Left ventricle myocardium inferior (tissue), 1 donor: ENCODE data around the gene STIMATE. TPM values are rescaled to one million over a fixed set of nuclear protein-coding genes. Genes with fewer than 3 reads are reported as not detected.

Source experiments
- DNase-seq: peaks from one replicate; pipeline ENCODE4 v3.0.0-alpha.2; 2020
- H3K27ac ChIP-seq: fragments of 200-600 bp; replicated peaks from 2 replicates; pipeline ENCODE4 v1.8.0; 2021
- H3K27me3 ChIP-seq: fragments of 200-600 bp; 2 replicates; pipeline ENCODE4 v1.8.0; 2021; ENCODE audit warnings: low read depth
- H3K36me3 ChIP-seq: fragments of 200-600 bp; 2 replicates; pipeline ENCODE4 v1.8.0; 2021
- H3K4me1 ChIP-seq: fragments of 200-600 bp; 2 replicates; pipeline ENCODE4 v1.8.0; 2021
- H3K4me3 ChIP-seq: fragments of 200-600 bp; 2 replicates; pipeline ENCODE4 v1.8.0; 2021; ENCODE audit warnings: mild to moderate bottlenecking, moderate library complexity
- H3K9me3 ChIP-seq: fragments of 200-600 bp; replicated peaks from 2 replicates; pipeline ENCODE4 v1.8.0; 2021
- intact Hi-C: fragments of 100-400 bp; cut with micrococcal nuclease; formaldehyde crosslinking; loops from one replicate; pipeline ENCODE4 v1.11.0; 2022
- total RNA-seq: library from RNA; stranded (reverse); fragmentation: NEBNext Ultra II Directional; extraction: Animal tissue kit (Norgen Biotek cat#: 25700); gene quantifications from one replicate; pipeline ENCODE4 v1.2.1, GENCODE V29; 2021
- TF ChIP-seq, protein P1 (sequence below): fragments of 200-600 bp; IDR thresholded peaks from 2 replicates; pipeline ENCODE4 v1.8.0; 2021; ENCODE audit warnings: antibody characterized with exemption, mild to moderate bottlenecking, borderline replicate concordance
- donor health status: DM: no; HTN: yes; CAD: no; lungs with severe emphysema.

STIMATE gene
- total RNA-seq, 1 donor from 2014 or later, result 6.3 TPM

DNA sequence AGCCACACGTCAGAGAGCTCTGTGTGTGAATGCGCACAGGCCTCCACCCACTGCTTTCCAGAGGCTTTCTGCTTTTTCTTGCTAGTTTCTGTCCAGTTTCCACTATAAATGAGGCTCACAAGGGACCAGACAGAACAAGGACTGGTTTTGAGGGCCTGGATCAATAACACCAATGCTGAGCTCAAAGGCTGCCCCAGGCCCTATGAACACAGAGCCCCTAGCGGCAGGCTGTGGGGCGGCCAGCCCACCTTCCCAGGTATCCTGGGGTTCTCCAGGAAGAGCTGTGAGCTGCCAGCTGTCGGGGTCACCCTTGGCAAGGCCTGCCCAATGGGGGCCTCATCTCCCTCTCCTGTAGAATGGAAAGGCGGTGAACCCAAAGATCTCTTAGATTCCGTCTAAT lies 104.9 kb downstream of the STIMATE start:
- no peaks in the 10 kb centered on the region for H3K36me3 ChIP-seq
- H3K4me1 ChIP-seq, result no peaks in the 10 kb centered on the region
- DNase-seq, result no peak
- H3K27ac ChIP-seq, result no peak overlapping the region
- H3K9me3 ChIP-seq, result no peaks in the 10 kb centered on the region
- H3K27me3 ChIP-seq, result no peaks in the 10 kb centered on the region
- no peak overlapping the region for H3K4me3 ChIP-seq
- intact Hi-C loops, result no loop called here
- TF ChIP-seq, protein P1, sequence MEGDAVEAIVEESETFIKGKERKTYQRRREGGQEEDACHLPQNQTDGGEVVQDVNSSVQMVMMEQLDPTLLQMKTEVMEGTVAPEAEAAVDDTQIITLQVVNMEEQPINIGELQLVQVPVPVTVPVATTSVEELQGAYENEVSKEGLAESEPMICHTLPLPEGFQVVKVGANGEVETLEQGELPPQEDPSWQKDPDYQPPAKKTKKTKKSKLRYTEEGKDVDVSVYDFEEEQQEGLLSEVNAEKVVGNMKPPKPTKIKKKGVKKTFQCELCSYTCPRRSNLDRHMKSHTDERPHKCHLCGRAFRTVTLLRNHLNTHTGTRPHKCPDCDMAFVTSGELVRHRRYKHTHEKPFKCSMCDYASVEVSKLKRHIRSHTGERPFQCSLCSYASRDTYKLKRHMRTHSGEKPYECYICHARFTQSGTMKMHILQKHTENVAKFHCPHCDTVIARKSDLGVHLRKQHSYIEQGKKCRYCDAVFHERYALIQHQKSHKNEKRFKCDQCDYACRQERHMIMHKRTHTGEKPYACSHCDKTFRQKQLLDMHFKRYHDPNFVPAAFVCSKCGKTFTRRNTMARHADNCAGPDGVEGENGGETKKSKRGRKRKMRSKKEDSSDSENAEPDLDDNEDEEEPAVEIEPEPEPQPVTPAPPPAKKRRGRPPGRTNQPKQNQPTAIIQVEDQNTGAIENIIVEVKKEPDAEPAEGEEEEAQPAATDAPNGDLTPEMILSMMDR, result no peak

DNA sequence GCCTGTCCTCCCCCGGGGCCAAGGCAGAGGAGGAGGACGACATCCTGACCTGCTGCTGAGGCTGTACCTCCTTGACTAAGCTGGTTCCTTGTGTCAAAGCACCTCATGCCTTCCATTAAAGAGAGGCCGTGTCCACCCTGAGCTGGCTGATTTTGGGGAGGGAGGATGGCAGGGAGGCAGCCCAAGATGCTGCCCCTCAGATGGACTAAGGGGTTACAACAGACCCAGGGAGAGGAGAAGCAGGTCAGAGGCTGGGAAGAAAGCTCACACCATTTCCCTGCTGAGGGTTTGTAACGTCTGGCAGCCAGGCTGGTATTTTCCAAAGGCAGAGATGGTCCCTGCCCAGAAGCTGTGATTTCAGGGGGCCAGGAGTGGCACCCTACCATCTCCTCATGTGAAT lies 105.4 kb downstream of the STIMATE start:
- TF ChIP-seq, protein P1, result no peak
- H3K27me3 ChIP-seq, result no peaks in the 10 kb centered on the region
- intact Hi-C loops, result no loop called here
- no peaks in the 10 kb centered on the region for H3K9me3 ChIP-seq
- no peak for DNase-seq
- no peak overlapping the region for H3K4me3 ChIP-seq
- H3K36me3 ChIP-seq, result no peaks in the 10 kb centered on the region
- H3K27ac ChIP-seq, result no peak overlapping the region
- H3K4me1 ChIP-seq, result no peaks in the 10 kb centered on the region

DNA sequence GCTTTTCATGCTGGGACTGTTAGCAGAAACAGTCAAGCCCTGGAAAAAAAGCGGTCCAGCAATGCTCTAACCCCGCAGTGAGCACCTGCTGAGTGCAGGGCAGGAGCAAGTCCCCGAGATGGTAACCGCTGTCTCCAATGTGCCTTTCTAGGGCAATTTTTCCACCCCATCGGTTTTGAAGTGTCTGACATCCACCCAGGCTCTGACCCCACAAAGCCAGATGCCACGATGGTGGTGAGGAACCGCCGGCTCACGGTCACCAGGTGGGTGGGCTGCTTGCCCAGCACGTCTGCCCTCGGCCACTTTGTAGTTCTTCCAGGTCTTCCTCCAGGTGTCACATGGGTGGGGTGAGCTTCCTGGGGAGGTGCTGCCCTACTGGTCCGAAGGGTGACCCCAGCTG lies 106.0 kb downstream of the STIMATE start:
- Histone ChIP-seq H3K9me3 (no peaks in the 10 kb centered on the region), H3K27me3 (no peaks in the 10 kb centered on the region), H3K36me3 (no peaks in the 10 kb centered on the region), H3K4me1 (no peaks in the 10 kb centered on the region), H3K27ac (no peak overlapping the region), H3K4me3 (no peak overlapping the region)
- intact Hi-C loops, result no loop called here
- no peak for DNase-seq
- TF ChIP-seq, protein P1, result no peak

DNA sequence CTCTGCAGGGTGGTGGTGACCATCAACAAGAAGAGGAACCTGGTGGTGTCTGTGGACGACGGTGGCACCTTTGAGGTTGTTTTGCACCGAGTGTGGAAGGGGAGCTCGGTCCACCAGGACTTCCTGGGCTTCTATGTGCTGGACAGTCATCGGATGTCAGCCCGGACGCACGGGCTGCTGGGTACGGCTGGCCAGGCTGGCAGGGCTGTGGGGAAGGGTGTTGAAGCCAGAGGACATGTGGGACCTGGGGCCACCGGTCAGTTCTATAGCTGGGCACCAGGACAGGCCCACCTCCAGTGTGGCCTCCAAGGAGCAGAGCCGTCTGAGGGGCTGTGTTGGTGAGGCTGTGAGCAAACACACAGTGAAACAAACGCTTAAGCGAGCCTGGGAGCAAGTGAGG lies 106.6 kb downstream of the STIMATE start:
- H3K27ac ChIP-seq, result no peak overlapping the region
- no peaks in the 10 kb centered on the region for H3K4me1 ChIP-seq
- intact Hi-C loops, result no loop called here
- no peaks in the 10 kb centered on the region for H3K27me3 ChIP-seq
- no peaks in the 10 kb centered on the region for H3K36me3 ChIP-seq
- no peaks in the 10 kb centered on the region for H3K9me3 ChIP-seq
- H3K4me3 ChIP-seq, result no peak overlapping the region
- no peak for DNase-seq
- TF ChIP-seq, protein P1, result no peak

DNA sequence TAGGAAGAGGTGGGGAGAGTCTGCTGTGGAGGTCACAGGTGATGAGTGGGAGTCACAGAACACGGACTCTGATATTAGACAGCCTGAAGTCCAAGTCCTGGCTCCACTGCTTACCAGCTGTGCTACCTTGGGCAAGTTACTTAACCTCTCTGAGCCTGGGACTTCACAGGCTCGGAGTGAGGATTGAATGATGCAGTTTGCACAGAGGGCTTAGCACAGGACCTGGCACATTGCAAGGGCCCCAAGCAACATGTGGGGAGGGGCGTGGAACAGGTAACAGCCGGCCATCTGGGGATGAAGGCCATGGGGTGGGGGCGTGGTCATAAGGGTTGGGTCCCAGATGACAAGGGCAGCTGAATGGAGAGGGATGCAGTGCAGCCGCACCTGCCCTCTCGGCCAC lies 107.0 kb downstream of the STIMATE start:
- Histone ChIP-seq H3K27me3 (no peaks in the 10 kb centered on the region), H3K4me3 (no peak overlapping the region), H3K9me3 (no peaks in the 10 kb centered on the region), H3K27ac (no peak overlapping the region), H3K36me3 (no peaks in the 10 kb centered on the region), H3K4me1 (no peaks in the 10 kb centered on the region)
- intact Hi-C loops, result no loop called here
- no peak for DNase-seq
- TF ChIP-seq, protein P1, result no peak

DNA sequence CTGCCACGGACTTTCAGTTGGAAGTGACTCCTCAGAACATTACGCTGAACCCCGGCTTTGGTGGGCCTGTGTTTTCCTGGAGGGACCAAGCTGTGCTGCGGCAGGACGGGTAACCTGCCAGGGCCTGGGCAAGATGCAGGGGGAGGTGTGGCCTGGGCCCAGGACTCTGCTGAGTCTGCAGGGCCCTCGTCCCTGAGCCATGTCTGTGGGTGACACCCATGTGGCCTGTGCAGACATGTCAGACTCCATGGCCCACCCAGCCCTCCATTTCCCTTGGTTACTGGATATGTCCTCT lies 107.7 kb downstream of the STIMATE start:
- no peak for DNase-seq
- Histone ChIP-seq H3K9me3 (no peaks in the 10 kb centered on the region), H3K4me1 (no peaks in the 10 kb centered on the region), H3K27ac (no peak overlapping the region), H3K27me3 (no peaks in the 10 kb centered on the region), H3K36me3 (no peaks in the 10 kb centered on the region), H3K4me3 (no peak overlapping the region)
- TF ChIP-seq, protein P1, result no peak
- intact Hi-C loops, result no loop called here
